ENCODE results near the gene LGALS3BP. TPM values are rescaled to one million over a fixed set of nuclear protein-coding genes. Genes with fewer than 3 reads are reported as not detected.
A peak's percentile ranks its signal among the peaks of the same experiment; 100 is the strongest.

LGALS3BP gene
- total and polyA plus RNA-seq, 2 of the 13 experiments (the other 11 are each of a cell fraction or from before 2014, with no cell fraction given): 137 to 332 TPM

DNA sequence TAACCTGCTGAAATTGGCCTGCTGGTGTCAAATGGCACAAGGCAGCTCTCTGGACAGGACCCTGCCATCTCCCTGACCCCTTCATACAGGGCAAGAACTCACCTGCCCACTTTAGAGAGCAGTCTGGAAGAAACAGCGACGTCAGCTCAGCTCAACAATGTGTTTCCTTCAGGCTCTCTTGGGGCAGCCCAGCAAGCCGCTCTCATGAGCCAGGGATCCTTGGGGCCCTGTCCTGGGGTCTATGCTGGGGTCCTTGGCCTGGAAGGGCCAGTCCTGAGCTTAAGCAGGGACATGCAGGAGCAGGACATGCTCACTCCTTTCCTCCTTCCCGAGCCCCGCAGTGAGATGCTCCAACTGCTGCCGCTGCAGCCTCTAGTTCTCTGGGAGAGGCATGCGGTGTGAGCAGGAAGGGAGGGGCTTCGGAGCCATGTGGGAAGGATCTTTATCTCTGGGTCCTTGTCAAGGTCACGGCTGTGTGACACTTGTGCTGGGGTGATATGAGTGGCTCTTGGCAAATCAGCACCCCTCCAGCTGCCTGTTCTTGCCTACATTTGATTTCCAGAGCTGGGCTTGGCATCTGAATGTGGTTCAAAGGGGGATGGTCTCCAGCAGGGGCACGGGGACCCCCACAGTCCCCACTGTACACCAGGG is 47.7 kb upstream of the LGALS3BP start (continued):
- TF ChIP-seq, protein P1, sequence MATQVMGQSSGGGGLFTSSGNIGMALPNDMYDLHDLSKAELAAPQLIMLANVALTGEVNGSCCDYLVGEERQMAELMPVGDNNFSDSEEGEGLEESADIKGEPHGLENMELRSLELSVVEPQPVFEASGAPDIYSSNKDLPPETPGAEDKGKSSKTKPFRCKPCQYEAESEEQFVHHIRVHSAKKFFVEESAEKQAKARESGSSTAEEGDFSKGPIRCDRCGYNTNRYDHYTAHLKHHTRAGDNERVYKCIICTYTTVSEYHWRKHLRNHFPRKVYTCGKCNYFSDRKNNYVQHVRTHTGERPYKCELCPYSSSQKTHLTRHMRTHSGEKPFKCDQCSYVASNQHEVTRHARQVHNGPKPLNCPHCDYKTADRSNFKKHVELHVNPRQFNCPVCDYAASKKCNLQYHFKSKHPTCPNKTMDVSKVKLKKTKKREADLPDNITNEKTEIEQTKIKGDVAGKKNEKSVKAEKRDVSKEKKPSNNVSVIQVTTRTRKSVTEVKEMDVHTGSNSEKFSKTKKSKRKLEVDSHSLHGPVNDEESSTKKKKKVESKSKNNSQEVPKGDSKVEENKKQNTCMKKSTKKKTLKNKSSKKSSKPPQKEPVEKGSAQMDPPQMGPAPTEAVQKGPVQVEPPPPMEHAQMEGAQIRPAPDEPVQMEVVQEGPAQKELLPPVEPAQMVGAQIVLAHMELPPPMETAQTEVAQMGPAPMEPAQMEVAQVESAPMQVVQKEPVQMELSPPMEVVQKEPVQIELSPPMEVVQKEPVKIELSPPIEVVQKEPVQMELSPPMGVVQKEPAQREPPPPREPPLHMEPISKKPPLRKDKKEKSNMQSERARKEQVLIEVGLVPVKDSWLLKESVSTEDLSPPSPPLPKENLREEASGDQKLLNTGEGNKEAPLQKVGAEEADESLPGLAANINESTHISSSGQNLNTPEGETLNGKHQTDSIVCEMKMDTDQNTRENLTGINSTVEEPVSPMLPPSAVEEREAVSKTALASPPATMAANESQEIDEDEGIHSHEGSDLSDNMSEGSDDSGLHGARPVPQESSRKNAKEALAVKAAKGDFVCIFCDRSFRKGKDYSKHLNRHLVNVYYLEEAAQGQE (IDR thresholded peaks at IDR 0.05; ENCODE audit: borderline replicate concordance in 1 of 2, low read depth in 1 of 2, low read length in 2 of 2): no peak
- TF ChIP-seq SMAD9 (CRISPR knock-in tag; IDR thresholded peaks at IDR 0.05) (no peak), ATF7-NPFF (CRISPR knock-in tag; IDR thresholded peaks at IDR 0.05; ENCODE audit: low read depth) (no peak), SAP130 (CRISPR knock-in tag; IDR thresholded peaks at IDR 0.05; ENCODE audit: low read depth) (peak; percentile 88), ZNF382 (CRISPR knock-in tag; IDR thresholded peaks at IDR 0.05; ENCODE audit: borderline replicate concordance) (no peak), LBX2 (CRISPR knock-in tag; IDR thresholded peaks at IDR 0.05; ENCODE audit: borderline replicate concordance) (0 out of 2 replicates have a peak, but pooled peaks have one; percentile 60), XBP1 (CRISPR knock-in tag; IDR thresholded peaks at IDR 0.05) (no peak), TCF7L2 (IDR thresholded peaks at IDR 0.05; ENCODE audit: low read depth, low read length) (no peak), ZNF512 (CRISPR knock-in tag; IDR thresholded peaks at IDR 0.05) (no peak), ZNF556 (CRISPR knock-in tag; IDR thresholded peaks at IDR 0.05; ENCODE audit: borderline replicate concordance) (no peak), CSRNP2 (CRISPR knock-in tag; conservative IDR thresholded peaks at IDR 0.05; ENCODE audit: low read depth) (no peak), ZFP36L1 (CRISPR knock-in tag; IDR thresholded peaks at IDR 0.05) (no peak), HES4 (CRISPR knock-in tag; IDR thresholded peaks at IDR 0.05; ENCODE audit: borderline replicate concordance) (no peak), NFIC (IDR thresholded peaks at IDR 0.05; ENCODE audit: low read length) (no peak), ONECUT2 (CRISPR knock-in tag; IDR thresholded peaks at IDR 0.05) (no peak), ZNF652 (CRISPR knock-in tag; IDR thresholded peaks at IDR 0.05; ENCODE audit: borderline replicate concordance, low read depth) (no peak; the same call in 1 of the 2 replicates), SP1 (IDR thresholded peaks at IDR 0.05) (no peak), SP1 (CRISPR knock-in tag; IDR thresholded peaks at IDR 0.05) (peak; percentile 60), ZBTB34 (CRISPR knock-in tag; IDR thresholded peaks at IDR 0.05) (no peak)
- TF ChIP-seq, protein P2, sequence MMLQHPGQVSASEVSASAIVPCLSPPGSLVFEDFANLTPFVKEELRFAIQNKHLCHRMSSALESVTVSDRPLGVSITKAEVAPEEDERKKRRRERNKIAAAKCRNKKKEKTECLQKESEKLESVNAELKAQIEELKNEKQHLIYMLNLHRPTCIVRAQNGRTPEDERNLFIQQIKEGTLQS (CRISPR knock-in tag; IDR thresholded peaks at IDR 0.05): peak; percentile 17

Measured in HepG2 (cell line).